NT2/D1 (cell line): ENCODE measurements around the gene REEP6.

Experiments
- DNase-seq: peaks from one replicate; pipeline ENCODE4 v3.0.0-alpha.2; 2011; ENCODE audit warnings: low read depth, low spot score
- H3K27me3 ChIP-seq: 2 replicates; pipeline ENCODE4 v1.6.0; 2011; ENCODE audit warnings: mild to moderate bottlenecking; ENCODE audit not compliant: insufficient read length, insufficient read depth
- H3K36me3 ChIP-seq: 2 replicates; pipeline ENCODE4 v1.6.1; 2011; ENCODE audit warnings: mild to moderate bottlenecking, low read length, mixed read lengths; ENCODE audit not compliant: insufficient read depth, insufficient read length
- H3K4me1 ChIP-seq: 2 replicates; pipeline ENCODE4 v1.5.1; 2011; ENCODE audit not compliant: insufficient read depth, insufficient read length
- H3K4me3 ChIP-seq: 2 replicates; pipeline ENCODE4 v1.5.1; 2011; ENCODE audit warnings: low read depth; ENCODE audit not compliant: insufficient read length
- H3K9ac ChIP-seq: 2 replicates; pipeline ENCODE4 v1.6.0; 2011; ENCODE audit warnings: low read depth; ENCODE audit not compliant: insufficient read length
- H3K9me3 ChIP-seq: 2 replicates; pipeline ENCODE4 v1.5.1; 2011; ENCODE audit warnings: mild to moderate bottlenecking, low read length; ENCODE audit not compliant: insufficient read depth
- SUZ12 ChIP-seq: IDR thresholded peaks from 2 replicates; pipeline ENCODE4 v1.6.1; 2011; ENCODE audit not compliant: insufficient read length, insufficient read depth; ENCODE audit errors: extremely low read depth
- YY1 ChIP-seq: IDR thresholded peaks from 2 replicates; pipeline ENCODE4 v1.6.1; 2011; ENCODE audit not compliant: insufficient read length, insufficient read depth
- ZNF274 ChIP-seq: IDR thresholded peaks from 2 replicates; pipeline ENCODE4 v1.6.1; 2011; ENCODE audit warnings: mild to moderate bottlenecking, low read depth, low read length

The REEP6 gene

DNA sequence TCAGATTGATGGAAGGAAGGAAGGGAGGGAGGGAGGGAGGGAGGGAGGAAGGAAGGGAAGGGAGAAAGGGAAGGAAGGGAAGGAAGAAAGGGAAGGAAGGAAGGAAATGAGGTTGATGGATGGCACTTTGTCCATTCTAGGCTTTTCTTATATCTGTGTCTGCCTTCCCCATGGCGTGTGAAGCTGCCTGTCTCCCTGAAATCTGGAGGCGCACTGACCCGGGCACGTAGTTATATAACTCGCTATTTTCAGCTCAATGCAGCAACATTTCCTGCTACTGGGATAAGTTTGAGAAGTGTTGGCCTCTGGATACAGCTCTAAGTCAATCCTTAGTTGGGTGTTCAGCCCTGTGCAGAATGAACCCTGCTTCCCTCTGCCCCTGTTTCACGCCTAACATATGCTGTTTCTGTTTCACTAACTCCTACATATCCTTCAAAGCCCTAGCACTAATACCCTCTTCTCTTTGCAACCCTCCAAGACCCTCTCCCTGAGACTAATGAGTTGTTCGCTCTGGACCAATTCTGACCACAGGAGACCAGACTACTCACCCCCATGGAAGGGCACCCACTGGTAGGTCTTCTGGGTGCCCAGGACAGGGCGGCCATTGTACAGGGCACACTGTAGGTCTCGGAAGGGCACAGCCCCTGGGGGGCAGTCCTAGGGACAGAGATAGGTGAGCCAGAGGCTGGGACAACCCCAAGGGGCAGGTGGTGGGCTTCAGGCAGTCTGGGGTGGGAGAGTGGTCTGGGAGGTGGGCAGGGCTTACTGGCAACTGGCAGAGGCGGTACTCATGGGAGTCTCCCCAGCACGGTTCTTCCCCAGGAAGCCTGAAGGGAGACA, 18.8 kb downstream of the REEP6 start:
- no peak for DNase-seq
- Histone ChIP-seq H3K4me3 (no peak overlapping the region), H3K36me3 (peaks cover 6% of the 10 kb centered on the region), H3K27me3 (no peaks in the 10 kb centered on the region), H3K4me1 (peaks cover 11% of the 10 kb centered on the region), H3K9me3 (no peaks in the 10 kb centered on the region), H3K9ac (no peak overlapping the region)
- no peak for TF ChIP-seq SUZ12
- no peak for TF ChIP-seq YY1
- no peak for TF ChIP-seq ZNF274

DNA sequence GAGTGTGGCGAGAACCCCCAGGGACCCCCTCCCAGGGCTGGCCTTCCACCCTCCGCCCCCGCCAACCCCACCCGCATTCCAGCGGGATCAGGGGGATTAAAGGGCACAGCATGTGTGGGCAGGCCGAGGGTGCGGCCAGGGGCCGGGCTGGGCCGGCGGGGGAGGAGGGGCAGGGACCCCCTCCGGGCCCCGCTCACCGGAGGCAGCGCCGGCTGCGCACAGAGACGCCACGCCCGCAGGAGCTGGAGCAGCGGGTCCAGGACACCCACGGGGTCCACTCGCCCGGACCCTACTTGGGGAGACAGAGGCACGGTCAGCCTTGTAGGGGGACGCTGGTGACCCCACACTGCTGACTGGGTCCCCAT, 19.4 kb downstream of the REEP6 start:
- H3K4me1 ChIP-seq: peaks cover 11% of the 10 kb centered on the region
- no peak overlapping the region for H3K9ac ChIP-seq
- H3K27me3 ChIP-seq: no peaks in the 10 kb centered on the region
- no peak overlapping the region for H3K4me3 ChIP-seq
- no peaks in the 10 kb centered on the region for H3K9me3 ChIP-seq
- no peak for DNase-seq
- H3K36me3 ChIP-seq: peaks cover 6% of the 10 kb centered on the region
- TF ChIP-seq SUZ12: no peak
- TF ChIP-seq YY1: no peak
- no peak for TF ChIP-seq ZNF274

- Histone ChIP-seq H3K4me1 (peaks cover 11% of the 10 kb centered on the region), H3K36me3 (peaks cover 6% of the 10 kb centered on the region), H3K27me3 (no peaks in the 10 kb centered on the region), H3K9ac (no peak overlapping the region), H3K4me3 (no peak overlapping the region), H3K9me3 (no peaks in the 10 kb centered on the region)
- DNase-seq: no peak
- TF ChIP-seq SUZ12: no peak
- no peak for TF ChIP-seq YY1
- TF ChIP-seq ZNF274: no peak
Observed at GRCh38 chr19:1510807-1511206, 19.8 kb downstream of the REEP6 start.

GRCh38 chr19:1511318-1512317, 20.6 kb downstream of the REEP6 start:
- H3K9ac ChIP-seq: peak overlapping the region; percentile 17
- H3K4me3 ChIP-seq: no peak overlapping the region
- no peak for DNase-seq

DNA sequence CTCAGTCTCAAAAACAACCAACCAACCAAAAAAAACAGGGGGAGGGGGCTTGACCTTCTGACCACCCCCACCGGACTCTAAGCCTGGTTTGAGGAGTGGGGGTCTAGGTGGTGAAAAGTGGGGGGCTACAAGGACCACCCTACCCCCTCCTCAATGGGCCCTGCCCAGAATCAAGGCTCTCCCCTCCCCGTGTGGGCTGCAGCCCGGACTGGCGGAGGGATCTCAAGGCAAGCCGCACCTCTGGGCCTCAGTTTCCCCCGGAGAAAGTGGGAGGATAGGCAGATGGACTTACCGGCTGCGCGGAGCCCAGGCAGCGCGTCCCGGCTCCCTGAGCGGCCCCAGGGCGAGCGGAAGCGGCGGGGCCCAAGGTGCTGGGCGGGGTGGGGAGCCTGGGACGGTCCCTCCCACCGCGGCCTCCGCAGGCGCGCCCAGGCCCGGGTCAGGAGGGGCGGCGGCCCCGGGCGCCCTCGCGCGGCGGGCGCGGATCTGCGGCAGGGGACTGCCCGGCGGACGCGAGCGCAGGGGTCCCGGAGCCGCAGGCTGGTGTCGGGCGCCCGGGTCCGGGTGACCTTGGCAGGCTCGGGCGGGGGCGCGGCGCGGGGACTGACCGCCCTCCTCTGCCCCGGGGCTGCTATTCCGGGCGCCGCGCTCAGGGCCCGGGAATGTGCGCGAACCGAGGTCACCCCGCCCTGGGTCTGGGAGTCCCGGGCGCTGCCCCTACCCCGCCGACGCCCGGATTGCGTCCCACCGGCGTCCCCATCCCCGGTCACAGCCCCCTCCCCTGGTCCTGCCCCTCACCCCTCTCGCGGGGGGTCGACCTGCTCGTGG, 21.9 kb downstream of the REEP6 start, which contains the start of gene ADAMTSL5:
TSS of gene ADAMTSL5 (minus strand) at position 349 of the 828 bp plus-strand sequence. CDS start 2,076 bp downstream, outside the sequence.
- peaks cover 6% of the 10 kb centered on the region for H3K4me1 ChIP-seq
- no peaks in the 10 kb centered on the region for H3K9me3 ChIP-seq
- H3K4me3 ChIP-seq: peak within 1 kb of the TSS; percentile 38
- DNase-seq: no peak
- H3K36me3 ChIP-seq: peaks cover 6% of the 10 kb centered on the region
- TF ChIP-seq SUZ12 (no peak), ZNF274 (no peak)
- no peaks in the 10 kb centered on the region for H3K27me3 ChIP-seq
- peak within 1 kb of the TSS; percentile 72 for H3K9ac ChIP-seq

More at GRCh38 chr19:1511318-1512317, 20.6 kb downstream of the REEP6 start:
- no peaks in the 10 kb centered on the region for H3K9me3 ChIP-seq
- H3K36me3 ChIP-seq: peaks cover 6% of the 10 kb centered on the region
- TF ChIP-seq ZNF274: no peak
- TF ChIP-seq YY1: no peak
- no peak for TF ChIP-seq SUZ12
- H3K27me3 ChIP-seq: no peaks in the 10 kb centered on the region
- peaks cover 11% of the 10 kb centered on the region for H3K4me1 ChIP-seq

DNA sequence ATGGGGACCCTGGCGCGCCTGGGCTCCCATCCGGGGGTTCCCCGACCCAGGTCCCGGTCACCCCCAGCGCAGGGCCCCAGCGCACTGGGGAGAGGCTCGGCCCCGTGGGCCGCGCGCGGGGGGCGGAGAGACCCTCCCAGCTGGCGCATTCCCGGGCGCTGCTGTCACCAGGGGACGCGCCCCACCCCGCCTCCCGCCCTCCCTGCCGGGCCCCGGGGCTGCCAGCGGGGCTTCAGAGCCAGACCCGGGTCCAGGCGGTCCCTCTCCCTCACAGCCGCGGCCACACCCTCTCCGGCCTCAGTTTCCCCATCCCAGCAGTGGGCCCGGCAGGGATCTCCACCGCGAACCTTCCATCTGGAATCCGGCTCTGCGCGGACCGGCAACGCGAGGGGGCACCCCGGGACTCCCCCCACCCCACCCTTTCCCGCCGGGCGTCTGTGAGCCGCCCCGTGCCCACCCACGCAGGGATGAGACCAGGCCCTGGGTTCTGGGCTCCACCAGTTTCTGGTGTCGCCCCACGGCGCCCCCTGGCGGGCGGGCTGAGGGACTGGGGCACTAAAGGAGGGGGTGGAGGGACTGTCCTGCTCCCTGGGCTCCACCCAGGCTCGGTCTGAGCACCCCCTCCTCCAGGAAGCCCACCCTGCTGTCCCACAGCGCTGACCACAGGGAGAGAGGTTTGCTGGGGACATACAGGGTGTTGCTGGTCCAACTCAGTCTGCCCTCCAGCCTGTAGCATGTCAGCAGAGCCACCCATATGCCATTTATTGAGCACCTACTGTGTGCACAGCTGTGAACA, 22.7 kb downstream of the REEP6 start:
- peak overlapping the region; percentile 72 for H3K9ac ChIP-seq
- DNase-seq: no peak
- H3K4me3 ChIP-seq: peak overlapping the region; percentile 38

More for the DNA sequence above, 22.7 kb downstream of the REEP6 start:
- Histone ChIP-seq H3K4me1 (peaks cover 6% of the 10 kb centered on the region), H3K27me3 (no peaks in the 10 kb centered on the region), H3K9me3 (no peaks in the 10 kb centered on the region), H3K36me3 (peaks cover 6% of the 10 kb centered on the region)
- no peak for TF ChIP-seq ZNF274
- no peak for TF ChIP-seq SUZ12
- no peak for TF ChIP-seq YY1
